ENCODE results near the gene ACER2. TPM values are rescaled to one million over a fixed set of nuclear protein-coding genes. Genes with fewer than 3 reads are reported as not detected.

Gene ACER2
- total and polyA plus RNA-seq, 11 donors, result 0.95 to 4.5 (median 3.7) TPM

Other genes with a start within 250 kb of the ACER2 start
- 10 to 100 TPM; 19.4 to 36.9 (median 24.5) TPM for gene DENND4C, start 178.3 kb upstream of the ACER2 start, total RNA-seq
- gene DENND4C, start 178.3 kb upstream of the ACER2 start, polyA plus RNA-seq, result 1 to 10 TPM; 5.4 to 9.9 TPM
- 1,000 to 10,000 TPM in 4 of 9 donors, 100 to 1,000 TPM in 5; 589 to 1,268 (median 975) TPM for gene RPS6, start 28.8 kb upstream of the ACER2 start, total RNA-seq
- 1,000 to 10,000 TPM; 1,493 to 1,652 TPM for gene RPS6, start 28.8 kb upstream of the ACER2 start, polyA plus RNA-seq